Left ventricle myocardium inferior (tissue), 1 donor: ENCODE data around the gene DNLZ. TPM values are rescaled to one million over a fixed set of nuclear protein-coding genes. Genes with fewer than 3 reads are reported as not detected.

Experiments
- DNase-seq: peaks from one replicate; pipeline ENCODE4 v3.0.0-alpha.2; 2020
- H3K27ac ChIP-seq: fragments of 200-600 bp; replicated peaks from 2 replicates; pipeline ENCODE4 v1.8.0; 2021
- H3K27me3 ChIP-seq: fragments of 200-600 bp; 2 replicates; pipeline ENCODE4 v1.8.0; 2021; ENCODE audit warnings: low read depth
- H3K36me3 ChIP-seq: fragments of 200-600 bp; 2 replicates; pipeline ENCODE4 v1.8.0; 2021
- H3K4me1 ChIP-seq: fragments of 200-600 bp; 2 replicates; pipeline ENCODE4 v1.8.0; 2021
- H3K4me3 ChIP-seq: fragments of 200-600 bp; 2 replicates; pipeline ENCODE4 v1.8.0; 2021; ENCODE audit warnings: mild to moderate bottlenecking, moderate library complexity
- H3K9me3 ChIP-seq: fragments of 200-600 bp; replicated peaks from 2 replicates; pipeline ENCODE4 v1.8.0; 2021
- intact Hi-C: fragments of 100-400 bp; cut with micrococcal nuclease; formaldehyde crosslinking; loops from one replicate; pipeline ENCODE4 v1.11.0; 2022
- total RNA-seq: library from RNA; stranded (reverse); fragmentation: NEBNext Ultra II Directional; extraction: Animal tissue kit (Norgen Biotek cat#: 25700); gene quantifications from one replicate; pipeline ENCODE4 v1.2.1, GENCODE V29; 2021
- TF ChIP-seq, protein P1 (sequence below): fragments of 200-600 bp; IDR thresholded peaks from 2 replicates; pipeline ENCODE4 v1.8.0; 2021; ENCODE audit warnings: antibody characterized with exemption, mild to moderate bottlenecking, borderline replicate concordance
- donor health status: DM: no; HTN: yes; CAD: no; lungs with severe emphysema.

Gene DNLZ
- total RNA-seq, 1 donor from 2014 or later = 37.6 TPM

DNA sequence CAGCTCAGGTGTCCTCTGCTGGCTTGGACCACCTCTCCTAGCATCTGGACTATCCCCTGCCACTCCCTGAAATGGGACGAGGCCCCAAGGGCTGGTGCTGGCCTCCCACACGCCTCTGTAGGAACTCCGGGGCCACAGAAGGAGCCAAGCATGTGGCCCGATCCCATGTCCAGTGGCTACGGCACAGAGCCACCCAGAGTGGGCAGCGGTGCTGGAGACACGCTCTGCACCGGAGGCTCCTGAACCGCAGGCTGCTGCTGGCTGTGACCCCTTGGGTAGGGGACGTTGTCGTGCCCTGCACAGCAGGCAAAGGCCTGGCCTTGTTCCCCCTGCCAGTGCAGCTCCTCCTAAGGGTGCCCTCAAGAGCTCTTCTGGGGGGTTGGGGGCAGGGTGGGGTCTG is 16.3 kb upstream of the DNLZ start:
- H3K4me3 ChIP-seq = no peak overlapping the region
- no peaks in the 10 kb centered on the region for H3K9me3 ChIP-seq
- no peak for DNase-seq
- H3K27me3 ChIP-seq = no peaks in the 10 kb centered on the region
- H3K4me1 ChIP-seq = peaks cover 27% of the 10 kb centered on the region
- intact Hi-C loops = no loop called here
- TF ChIP-seq, protein P1, sequence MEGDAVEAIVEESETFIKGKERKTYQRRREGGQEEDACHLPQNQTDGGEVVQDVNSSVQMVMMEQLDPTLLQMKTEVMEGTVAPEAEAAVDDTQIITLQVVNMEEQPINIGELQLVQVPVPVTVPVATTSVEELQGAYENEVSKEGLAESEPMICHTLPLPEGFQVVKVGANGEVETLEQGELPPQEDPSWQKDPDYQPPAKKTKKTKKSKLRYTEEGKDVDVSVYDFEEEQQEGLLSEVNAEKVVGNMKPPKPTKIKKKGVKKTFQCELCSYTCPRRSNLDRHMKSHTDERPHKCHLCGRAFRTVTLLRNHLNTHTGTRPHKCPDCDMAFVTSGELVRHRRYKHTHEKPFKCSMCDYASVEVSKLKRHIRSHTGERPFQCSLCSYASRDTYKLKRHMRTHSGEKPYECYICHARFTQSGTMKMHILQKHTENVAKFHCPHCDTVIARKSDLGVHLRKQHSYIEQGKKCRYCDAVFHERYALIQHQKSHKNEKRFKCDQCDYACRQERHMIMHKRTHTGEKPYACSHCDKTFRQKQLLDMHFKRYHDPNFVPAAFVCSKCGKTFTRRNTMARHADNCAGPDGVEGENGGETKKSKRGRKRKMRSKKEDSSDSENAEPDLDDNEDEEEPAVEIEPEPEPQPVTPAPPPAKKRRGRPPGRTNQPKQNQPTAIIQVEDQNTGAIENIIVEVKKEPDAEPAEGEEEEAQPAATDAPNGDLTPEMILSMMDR = no peak
- no peak overlapping the region for H3K27ac ChIP-seq
- H3K36me3 ChIP-seq = peaks cover 50% of the 10 kb centered on the region

DNA sequence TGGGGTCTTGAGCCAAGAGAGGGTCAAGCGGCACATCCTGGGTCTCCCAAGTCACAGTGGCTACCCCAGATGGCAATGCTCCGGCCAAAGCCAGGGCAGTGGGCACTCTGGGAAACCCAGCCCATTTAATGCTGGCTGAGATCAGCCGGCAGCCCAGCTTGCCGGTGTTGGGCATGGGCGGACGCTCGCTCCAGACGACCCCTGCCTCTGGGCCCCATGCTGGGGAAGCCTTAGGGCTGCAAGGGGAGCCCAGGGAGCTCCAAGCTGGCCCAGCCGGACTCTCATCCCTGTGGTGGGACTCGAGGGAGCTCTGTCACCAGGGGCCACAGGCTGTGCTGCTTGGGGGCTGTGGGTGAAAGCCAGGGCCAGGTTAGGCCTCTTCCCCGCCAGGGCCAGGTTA is 15.9 kb upstream of the DNLZ start:
- no peak overlapping the region for H3K4me3 ChIP-seq
- peaks cover 27% of the 10 kb centered on the region for H3K4me1 ChIP-seq
- TF ChIP-seq, protein P1 = no peak
- H3K27ac ChIP-seq = no peak overlapping the region
- H3K27me3 ChIP-seq = no peaks in the 10 kb centered on the region
- peaks cover 45% of the 10 kb centered on the region for H3K36me3 ChIP-seq
- H3K9me3 ChIP-seq = no peaks in the 10 kb centered on the region
- no peak for DNase-seq
- intact Hi-C loops = no loop called here

DNA sequence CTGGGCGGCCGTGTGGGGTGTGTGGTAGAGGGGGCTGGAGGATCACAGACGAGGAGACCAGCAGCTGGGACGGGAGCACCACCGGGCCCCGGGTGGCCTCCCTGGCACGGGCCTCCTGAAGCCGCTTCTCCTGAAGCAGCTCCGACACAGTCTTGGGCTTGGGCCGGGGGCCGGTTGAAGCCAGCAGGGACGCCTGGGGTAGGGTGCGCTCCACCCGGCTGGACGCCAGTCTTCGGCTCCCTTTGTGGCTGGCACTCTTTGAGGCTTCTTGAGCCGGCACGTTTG is 15.4 kb upstream of the DNLZ start:
- TF ChIP-seq, protein P1 = no peak
- Histone ChIP-seq H3K4me3 (no peak overlapping the region), H3K27ac (no peak overlapping the region), H3K27me3 (no peaks in the 10 kb centered on the region), H3K9me3 (no peaks in the 10 kb centered on the region), H3K4me1 (peaks cover 27% of the 10 kb centered on the region), H3K36me3 (peaks cover 41% of the 10 kb centered on the region)
- intact Hi-C loops = no loop called here
- DNase-seq = no peak

DNA sequence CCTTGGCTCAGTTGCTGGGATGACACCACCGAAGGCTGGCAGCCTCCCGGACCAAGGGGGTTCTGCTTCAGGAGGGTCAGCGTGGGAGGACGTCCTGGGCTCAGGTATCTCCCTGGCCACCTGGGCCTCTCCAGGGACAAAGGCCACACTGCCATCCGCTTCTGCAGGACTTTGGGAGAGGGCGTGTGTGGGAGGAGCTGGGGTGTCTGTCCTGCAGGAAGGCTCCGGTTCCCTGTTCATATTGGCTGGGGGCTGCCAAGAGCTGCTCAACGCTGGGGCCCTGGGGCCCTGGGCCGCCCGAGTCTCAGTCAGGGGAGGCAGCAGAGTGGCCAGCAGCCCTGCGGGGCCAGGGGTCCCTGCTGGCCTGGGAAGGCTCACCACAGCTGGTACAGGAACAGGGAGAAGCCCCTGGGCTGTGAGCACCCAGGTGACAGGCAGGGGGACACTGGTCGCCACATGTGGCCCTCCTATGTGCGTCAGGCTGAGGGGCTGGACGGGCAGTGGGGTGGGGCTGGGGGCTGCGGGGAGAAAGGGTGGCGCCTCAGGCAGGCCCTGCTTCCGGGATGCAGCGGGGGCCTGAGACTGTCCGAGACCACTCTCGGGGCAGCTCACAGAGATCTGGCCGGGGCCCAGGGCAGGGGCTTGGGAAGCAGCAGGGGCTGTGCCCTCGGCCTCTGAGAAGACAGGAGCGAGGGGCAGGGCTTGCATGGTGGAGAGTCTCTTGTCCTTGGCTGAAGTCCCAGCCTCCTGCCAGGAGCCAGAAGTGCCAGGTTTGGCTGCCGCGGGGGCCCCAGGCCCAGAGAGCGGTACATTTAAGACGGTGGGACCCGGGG is 14.8 kb upstream of the DNLZ start:
- Histone ChIP-seq H3K9me3 (no peaks in the 10 kb centered on the region), H3K4me3 (no peak overlapping the region), H3K27ac (no peak overlapping the region), H3K36me3 (peaks cover 36% of the 10 kb centered on the region), H3K4me1 (peaks cover 27% of the 10 kb centered on the region), H3K27me3 (no peaks in the 10 kb centered on the region)
- no peak for DNase-seq
- intact Hi-C loops = no loop called here
- TF ChIP-seq, protein P1 = no peak

DNA sequence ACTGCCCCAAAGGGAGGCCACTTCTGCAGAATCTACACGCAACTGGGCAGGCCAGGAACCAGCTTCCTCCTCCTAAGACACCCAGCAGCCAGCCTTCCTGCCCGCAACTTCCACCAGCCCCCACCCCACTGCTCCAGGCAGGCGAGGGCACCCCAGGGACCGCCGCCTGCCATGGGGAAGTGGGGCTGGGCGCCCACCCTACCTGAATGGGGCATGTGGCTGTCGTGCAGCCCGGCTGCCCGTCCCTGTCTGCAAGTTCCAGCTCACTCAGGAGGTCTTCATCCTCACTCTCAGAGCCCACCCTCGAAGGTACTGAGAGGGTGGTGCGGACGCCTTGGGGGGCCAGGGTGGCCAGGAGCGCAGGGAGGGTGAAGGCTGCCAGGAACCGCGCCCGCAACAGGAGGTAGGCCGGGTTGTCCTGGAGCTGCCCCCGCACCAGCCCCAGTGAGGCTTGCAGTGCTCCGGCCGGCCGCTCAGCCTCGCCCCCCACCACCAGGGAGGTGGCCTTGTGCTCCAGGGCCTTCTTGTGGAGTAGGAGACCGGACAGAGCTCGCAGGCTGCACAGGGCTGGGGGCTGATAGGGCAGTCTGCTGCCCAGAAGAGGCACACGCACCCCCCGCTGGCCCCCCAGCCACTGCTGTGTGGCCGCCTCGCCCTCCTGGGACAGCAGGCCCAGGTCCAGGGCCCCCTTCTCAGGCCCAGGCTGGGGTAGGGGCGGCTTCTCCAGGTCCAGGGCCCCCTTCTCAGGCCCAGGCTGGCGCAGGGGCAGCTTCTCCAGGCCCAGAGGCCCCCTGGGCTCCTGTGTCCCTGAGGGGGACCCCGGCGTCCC is 14.0 kb upstream of the DNLZ start:
- intact Hi-C loops = no loop called here
- H3K27ac ChIP-seq = no peak overlapping the region
- H3K27me3 ChIP-seq = no peaks in the 10 kb centered on the region
- H3K9me3 ChIP-seq = no peaks in the 10 kb centered on the region
- H3K4me1 ChIP-seq = peaks cover 27% of the 10 kb centered on the region
- peaks cover 28% of the 10 kb centered on the region for H3K36me3 ChIP-seq
- no peak overlapping the region for H3K4me3 ChIP-seq
- TF ChIP-seq, protein P1 = no peak
- no peak for DNase-seq
